Stimulated activated CD4-positive, alpha-beta T cell treated with anti-CD3 and anti-CD28 coated beads, Interleukin-4, amount 100 ng/mL, for 48 hours (primary cell): Measurements from ENCODE around the gene LMBRD2.
"Not testable (repeated sequence)": the region's sequence is repeated elsewhere in the genome, so short reads cannot be mapped to it uniquely, and the experiment has no call there.

Experiments
- DNase-seq, 2 donors: peaks; one replicate each; pipeline ENCODE4 v3.0.0-alpha.2; 2020; ENCODE audit warnings: low read depth in 2 of 2

The LMBRD2 gene

GRCh38 chr5:36161361-36161760 is 9.7 kb upstream of the LMBRD2 start:
- no peak for DNase-seq

- DNase-seq, result no peak
Observed at GRCh38 chr5:36160617-36161016, 8.9 kb upstream of the LMBRD2 start.

DNA sequence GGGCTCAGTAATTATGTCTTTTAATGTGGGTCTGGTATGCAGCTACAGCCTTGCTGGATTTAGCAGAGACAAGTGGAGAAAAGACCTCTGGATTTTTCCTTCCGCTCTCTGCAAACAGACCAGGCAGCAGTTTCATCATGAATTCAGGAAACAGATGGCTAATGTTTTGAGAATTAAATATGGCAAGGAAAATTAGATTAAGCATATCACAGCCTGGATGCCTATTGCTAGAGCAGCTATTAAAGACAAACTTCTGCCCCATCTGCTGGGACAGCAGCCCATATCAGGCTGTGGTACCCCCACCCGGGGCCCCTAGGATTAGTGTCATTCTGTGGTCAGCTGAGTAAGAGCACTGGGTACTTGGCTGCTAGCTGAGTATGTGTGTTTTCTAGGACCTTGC is 6.5 kb upstream of the LMBRD2 start:
- DNase-seq, result no peak

DNA sequence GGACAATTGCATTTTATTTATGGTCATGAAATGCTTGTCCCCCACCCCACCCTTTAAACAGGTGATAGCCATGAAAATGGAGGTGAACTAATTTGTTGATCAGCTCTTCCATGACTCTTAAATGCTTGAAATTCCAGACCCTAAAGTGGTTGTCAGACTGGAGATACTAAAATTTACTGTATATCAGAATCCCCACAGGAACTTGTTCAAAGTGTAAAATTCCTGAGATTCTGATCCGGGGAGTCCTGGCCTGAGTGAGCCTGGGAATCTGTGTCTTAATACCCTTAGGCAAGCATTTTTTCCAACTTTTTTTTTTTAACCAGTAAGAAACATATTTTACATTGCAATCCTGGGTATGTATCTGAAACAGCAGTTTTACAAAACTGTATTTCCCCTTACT is 4.9 kb upstream of the LMBRD2 start:
- no peak for DNase-seq

DNA sequence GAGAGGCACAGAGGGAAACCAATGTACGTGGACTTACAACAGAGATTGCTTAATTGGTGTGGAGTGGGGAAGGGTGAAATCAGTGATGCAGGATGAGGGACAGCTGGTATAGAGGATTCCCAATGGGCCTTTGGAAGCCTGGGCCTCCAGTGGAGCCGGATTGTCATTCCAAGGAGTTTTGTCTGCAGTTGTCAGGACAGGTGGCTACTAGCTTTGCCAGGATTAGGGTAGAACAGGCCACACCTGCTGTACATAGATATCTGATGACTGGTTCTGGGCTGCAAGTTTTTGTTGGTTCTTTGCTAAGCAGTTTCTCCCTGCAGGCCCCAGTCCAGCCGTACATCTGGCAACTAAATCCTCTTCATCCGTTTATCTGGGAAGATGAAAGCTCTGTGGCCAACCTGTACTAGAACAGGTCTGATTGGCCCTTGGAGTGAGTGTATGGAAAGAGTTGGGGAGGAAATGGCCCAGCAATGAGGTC is 4.5 kb upstream of the LMBRD2 start:
- DNase-seq, result no peak

DNA sequence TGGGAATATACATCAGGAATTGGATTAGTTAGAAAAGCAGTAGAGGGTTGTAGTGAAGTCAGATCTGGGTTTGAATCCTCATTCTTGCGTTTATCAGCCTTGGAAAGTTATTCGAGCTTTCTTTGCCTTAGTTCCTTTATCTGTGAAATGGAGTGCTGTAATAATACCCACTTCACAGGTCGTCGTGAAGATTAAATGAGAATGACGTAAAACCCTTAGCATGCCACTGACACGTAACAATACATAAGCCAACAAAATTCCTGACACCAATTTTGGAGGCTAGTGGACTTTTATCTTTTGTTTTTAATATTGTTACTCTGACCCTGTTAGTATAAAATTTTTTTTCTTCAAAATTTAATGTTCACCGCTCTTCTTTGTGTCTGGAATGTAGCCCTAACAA is 3.6 kb upstream of the LMBRD2 start:
- no peak for DNase-seq

GRCh38 chr5:36153726-36154125 is 2.0 kb upstream of the LMBRD2 start:
- DNase-seq, result no peak

- DNase-seq, result no peak
Observed at GRCh38 chr5:36153298-36153677, 1.6 kb upstream of the LMBRD2 start.

GRCh38 chr5:36152324-36153297 is 924 bp upstream of the LMBRD2 start:
- no peak for DNase-seq

GRCh38 chr5:36150676-36151433 is 832 bp downstream of the LMBRD2 start:
- peak; percentile 40 to 48 for DNase-seq

- no peak for DNase-seq
Observed at GRCh38 chr5:36147681-36148080, 4.0 kb downstream of the LMBRD2 start.

GRCh38 chr5:36146390-36146789 is 5.3 kb downstream of the LMBRD2 start:
- DNase-seq, result no peak

DNA sequence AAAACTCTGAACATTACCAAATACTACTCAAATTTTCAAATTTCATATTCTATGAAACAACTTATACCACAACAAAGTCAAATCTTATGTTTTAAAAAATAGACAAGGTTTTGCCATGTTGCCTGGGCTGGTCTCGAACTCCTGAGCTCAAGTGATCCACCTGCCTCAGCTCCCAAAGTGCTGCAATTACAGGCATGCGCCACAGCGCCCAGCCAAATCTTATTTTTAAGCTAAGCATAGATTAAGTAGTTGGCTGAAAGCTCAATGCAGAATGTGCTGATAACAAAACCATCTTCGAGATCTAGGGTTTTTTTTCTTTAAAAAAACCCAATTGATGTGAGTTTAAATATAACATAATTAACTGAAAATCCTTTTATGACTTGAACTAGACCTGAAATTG is 6.4 kb downstream of the LMBRD2 start:
- DNase-seq, result no peak

- no peak for DNase-seq
Observed at GRCh38 chr5:36138900-36139683, 12.6 kb downstream of the LMBRD2 start.

GRCh38 chr5:36136581-36136980 is 15.1 kb downstream of the LMBRD2 start:
- no peak for DNase-seq

DNA sequence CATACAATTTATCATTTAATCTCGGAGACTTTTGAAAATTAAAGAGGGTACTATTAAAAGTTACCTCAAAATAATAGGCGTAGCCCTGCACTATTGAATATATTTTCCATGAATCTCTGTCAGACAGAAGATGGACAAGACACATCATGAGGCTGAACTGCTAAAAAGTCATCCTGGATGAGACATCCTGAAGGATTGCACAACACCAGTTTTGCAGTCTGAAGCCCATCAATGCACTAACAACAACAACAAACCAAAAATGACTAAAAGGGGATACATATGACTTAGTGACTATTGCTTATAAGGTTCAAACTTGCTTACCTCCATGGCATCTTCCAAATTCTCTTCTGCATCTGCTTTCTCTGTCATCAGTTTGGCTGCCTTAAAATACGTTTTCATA is 15.7 kb downstream of the LMBRD2 start:
- DNase-seq, result no peak

GRCh38 chr5:36133009-36133408 is 18.7 kb downstream of the LMBRD2 start:
- not testable (repeated sequence) for DNase-seq

DNA sequence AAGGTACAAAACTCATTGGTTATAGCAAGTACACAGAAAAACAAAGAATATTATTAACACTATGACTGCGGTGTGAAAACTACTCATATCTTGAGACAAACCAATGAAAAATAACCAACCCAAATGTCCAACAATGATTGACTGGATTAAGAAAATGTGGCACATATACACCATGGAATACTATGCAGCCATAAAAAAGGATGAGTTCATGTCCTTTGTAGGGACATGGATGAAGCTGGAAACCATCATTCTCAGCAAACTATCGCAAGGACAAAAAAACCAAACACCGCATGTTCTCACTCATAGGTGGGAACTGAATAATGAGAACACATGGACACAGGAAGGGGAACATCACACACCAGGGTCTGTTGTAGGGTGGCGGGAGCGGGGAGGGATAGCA is 22.0 kb downstream of the LMBRD2 start:
- DNase-seq, result not testable (repeated sequence)

DNA sequence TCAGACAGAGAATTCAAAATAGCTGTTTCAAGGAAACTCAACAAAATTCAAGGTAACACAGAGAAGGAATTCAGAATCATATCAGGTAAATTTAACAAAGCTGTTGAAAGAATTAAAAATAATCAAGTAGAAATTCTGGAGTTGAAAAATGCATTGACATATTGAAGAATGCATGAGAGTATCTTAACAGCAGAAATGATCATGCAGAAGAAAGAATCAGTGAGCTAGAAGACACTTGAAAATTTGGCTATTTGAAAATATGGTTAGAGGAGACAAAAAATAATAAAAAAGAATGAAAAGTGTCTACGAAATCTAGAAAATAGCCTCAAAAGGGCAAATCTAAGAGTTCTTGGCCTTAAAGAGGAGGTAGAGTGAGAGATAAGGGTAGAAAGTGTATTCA is 22.9 kb downstream of the LMBRD2 start:
- DNase-seq, result no peak

- no peak for DNase-seq
Observed at GRCh38 chr5:36125868-36126267, 25.8 kb downstream of the LMBRD2 start.

- DNase-seq, result no peak
Observed at GRCh38 chr5:36111238-36111637, 40.4 kb downstream of the LMBRD2 start.
